Right kidney (tissue), 1 donor: ENCODE measurements around the gene GOLGA3.
"Not testable (repeated sequence)": the region's sequence is repeated elsewhere in the genome, so short reads cannot be mapped to it uniquely, and the experiment has no call there.

Experiments used
- DNase-seq: peaks from one replicate; pipeline ENCODE4 v3.0.0-alpha.2; 2016

The GOLGA3 gene

DNA sequence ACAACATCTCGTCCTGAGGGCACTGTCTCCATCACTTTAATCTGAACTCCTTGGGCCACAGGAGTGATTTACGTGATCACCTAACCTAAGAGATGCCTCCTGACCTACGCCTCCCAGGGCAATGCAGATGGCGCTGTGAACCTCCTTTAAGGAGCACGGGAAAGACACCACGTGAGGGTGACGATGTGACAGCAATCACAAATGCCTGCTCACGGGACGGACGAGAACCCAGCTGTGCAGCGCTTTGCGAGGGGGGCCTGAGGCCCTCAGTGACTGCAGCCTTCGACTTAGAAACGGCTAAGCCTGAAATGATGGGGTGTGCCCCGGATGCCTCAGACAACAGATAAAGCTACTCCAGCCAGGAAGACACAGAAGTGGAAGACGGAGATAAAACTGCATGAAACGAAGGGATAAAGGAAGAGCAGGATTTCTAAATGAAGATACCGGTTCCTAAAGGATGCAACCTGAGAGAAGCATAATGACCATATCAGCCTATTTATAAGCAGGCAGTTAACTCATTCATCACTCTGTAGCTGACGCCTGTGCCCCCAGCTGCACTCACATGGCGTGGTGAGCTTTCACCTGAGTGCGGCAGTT is 13.9 kb upstream of the GOLGA3 start:
- DNase-seq = no peak

DNA sequence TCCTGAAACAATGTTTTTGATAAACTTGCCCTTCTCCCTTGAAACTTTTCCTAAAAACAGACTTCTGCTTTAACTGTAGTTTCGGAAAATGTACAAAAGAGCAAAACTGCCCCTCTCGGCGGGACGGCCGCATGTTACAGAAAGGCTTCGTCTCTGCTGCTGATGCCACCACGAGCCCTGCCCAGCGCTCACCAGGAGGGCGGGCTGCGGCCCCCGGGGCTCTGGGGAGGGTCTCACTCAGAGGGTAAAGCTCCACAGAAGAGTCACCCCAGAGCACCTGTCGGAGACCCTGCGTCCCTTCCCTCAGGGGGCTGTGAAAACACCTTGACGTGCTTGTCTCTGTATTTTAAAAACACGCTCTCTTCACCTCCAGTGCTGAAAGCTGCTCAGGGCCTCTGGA is 12.5 kb upstream of the GOLGA3 start:
- no peak for DNase-seq

DNA sequence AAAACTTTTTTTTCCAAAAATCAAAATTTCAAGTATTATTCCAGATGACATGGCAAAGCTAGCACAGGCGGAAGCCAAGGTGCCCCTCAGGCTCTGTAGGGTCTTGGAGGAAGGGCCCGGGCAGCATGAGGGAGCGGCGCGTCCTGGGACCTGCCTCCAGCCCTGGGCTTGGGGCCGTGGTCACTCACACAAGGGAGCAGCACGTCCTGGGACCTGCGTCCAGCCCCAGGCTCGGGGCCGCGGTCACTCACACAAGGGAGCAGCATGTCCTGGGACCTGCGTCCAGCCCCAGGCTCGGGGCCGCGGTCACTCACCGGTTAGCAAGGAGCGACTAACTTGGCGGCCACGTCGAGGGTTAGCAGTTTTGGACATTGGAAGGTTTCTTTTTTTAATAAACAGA is 11.9 kb upstream of the GOLGA3 start:
- DNase-seq = no peak

DNA sequence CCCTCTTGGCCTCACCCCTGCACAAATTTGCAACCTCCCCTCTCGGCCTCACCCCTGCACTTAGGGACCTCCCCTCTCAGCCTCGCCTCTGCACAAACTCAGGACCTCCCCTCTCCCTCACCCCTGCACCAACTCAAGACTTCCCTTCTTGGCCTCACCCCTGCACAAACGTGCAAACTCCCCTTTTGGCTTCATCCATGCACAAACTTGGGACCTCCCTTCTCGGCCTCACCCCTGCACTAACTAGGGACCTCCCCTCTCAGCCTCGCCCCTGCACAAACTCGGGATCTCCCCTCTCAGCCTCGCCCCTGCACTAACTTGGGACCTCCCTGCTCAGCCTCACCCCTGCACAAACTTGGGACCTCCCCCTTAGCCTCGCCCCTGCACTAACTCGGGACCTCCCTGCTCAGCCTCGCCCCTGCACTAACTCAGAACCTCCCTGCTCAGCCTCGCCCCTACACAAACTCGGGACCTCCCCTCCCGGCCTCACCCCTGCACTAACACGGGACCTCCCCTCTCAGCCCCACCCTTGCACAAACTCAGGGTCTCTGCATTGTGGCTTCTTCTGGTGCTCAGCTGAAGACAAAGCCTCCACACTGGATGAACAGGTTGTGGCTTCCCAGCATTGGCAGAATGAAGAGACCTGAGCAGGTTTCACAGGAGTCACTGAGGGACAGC is 11.0 kb upstream of the GOLGA3 start:
- DNase-seq = no peak

DNA sequence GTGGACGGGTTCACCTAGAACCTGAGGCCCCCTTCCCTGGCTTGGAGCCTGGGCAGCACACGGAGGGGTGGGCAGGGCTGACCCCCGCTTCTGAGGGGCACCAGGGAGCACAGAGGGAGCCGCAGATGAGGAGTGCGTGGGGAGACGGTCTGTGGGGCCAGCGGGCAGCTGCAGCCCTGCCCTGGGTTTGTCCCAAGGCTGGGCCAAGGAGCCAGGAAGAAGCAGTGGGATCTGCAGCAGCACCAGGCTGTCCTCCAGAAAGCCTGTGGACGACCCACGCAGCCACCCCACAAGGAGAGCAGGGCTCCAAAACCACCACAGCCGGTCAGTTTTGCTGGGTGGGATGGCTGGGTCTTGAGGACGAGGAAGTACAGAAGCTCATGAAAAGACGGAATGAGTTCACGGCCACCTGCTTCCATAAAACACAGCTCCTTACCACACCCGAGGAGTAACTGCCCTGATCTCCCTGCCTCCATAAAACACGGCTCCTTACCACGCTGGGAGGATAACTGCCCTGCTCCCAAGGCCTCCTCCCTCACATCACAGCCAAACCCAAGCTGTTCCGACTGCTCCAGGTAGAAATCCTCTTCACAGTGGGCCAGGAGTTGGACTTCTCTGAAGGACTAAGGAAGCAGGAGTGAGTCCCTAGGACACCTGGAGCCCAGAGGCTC is 9.9 kb upstream of the GOLGA3 start:
- DNase-seq = no peak

DNA sequence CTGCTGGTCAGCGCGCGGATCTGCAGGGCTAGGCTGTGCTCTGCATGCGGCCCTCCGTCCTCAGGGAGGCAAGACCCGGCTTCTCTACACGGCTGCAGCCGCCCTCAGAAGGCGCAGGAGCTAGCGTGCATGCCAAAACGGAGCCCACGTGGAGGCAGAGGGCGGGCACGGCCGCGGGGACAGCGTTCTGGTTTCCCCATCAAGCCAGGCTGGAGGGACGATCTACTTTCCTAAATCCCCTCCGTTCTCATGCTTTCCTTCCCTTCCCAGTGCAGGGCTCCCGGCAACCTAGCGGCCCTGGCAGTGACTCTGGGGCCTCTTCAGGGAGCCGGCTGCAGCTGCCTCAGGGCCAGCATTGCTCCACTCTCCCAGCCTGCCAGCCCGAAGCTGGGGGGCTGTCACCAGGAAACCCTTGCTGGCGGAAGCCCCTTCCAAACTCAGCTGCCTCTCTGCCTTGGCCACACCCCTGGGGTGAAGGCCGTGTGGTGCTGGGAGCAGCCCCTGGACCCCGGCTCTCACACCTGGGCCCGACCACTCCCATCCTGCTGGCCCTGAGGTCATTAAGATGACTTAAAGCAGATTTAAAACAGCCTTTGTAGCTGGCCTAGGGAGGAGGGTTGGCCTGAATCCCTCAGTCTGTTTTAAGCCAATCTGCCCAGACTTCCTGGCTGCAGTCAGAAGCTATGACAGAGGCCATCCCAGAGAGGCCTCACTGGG is 9.2 kb upstream of the GOLGA3 start:
- no peak for DNase-seq

DNA sequence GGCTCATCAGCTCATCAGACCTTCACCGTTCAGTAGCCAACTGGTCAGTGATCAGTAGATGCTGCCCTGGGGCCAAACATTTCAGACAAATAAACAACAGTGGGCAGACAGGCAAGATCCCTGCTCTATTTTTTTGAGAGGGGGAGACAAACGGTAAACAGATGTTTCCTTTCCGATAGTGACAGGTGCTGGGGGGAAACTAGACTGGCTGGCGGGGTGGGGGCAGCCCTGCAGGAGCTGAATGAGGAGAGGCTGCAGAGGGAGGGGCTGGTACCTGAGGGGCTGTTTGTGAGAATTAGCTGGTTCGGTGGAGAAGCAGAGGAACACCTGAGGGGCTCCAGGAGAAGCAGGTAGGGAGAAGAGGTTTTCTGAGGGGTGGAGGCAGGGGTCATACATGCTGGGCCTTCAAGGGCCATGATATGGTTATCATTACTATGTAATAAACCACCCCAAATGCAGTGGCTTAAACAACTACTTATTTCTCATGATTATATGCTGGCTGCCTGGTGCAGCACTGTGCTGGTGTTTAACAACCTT is 8.2 kb upstream of the GOLGA3 start:
- no peak for DNase-seq

DNA sequence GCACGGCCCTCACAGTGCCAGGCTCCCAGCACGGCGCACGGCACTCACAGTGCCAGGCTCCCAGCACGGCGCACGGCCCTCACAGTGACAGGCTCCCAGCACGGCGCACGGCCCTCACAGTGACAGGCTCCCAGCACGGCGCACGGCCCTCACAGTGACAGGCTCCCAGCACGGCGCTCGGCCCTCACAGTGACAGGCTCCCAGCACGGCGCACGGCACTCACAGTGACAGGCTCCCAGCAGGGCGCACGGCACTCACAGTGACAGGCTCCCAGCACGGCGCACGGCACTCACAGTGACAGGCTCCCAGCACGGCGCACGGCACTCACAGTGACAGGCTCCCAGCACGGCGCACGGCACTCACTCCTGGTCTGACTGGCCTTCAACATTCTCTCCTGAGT is 7.6 kb upstream of the GOLGA3 start:
- DNase-seq = not testable (repeated sequence)

DNA sequence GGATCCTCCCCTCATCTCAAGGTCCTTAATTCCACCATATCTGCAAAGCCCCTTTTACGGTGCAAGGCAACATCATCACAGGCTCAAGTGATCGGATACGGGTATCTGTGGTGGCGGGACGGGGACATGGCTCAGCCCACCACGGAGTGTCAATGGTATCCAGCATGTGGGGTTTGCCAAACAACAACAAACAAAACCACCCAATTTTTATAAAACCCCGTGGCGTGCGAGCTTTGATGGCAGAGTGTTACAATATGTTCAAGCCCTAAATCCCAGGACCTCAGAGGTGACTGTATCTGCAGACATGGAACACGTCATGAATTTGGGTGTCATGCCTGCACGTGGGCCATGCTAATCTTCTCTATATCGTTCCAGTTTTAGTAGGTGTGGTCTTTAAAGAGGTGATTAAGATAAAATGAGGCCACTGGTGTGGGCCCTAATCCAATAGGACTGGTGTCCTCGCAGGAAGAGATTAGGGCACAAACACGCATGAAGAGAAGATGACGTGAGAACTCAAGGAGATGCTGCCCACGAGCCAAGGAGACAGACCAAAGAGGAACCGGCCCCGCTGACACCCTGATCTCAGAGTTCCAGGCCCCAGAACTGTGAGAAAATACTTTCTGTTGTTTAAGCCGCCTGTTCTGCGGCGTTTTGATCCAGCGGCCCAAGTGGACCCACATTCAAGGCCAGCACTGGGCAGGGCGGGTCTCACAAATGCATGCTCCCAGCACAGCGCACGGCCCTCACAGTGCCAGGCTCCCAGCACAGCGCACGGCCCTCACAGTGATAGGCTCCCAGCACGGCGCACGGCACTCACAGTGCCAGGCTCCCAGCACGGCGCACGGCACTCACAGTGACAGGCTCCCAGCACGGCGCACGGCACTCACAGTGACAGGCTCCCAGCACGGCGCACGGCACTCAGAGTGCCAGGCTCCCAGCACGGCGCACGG is 6.7 kb upstream of the GOLGA3 start:
- no peak for DNase-seq

DNA sequence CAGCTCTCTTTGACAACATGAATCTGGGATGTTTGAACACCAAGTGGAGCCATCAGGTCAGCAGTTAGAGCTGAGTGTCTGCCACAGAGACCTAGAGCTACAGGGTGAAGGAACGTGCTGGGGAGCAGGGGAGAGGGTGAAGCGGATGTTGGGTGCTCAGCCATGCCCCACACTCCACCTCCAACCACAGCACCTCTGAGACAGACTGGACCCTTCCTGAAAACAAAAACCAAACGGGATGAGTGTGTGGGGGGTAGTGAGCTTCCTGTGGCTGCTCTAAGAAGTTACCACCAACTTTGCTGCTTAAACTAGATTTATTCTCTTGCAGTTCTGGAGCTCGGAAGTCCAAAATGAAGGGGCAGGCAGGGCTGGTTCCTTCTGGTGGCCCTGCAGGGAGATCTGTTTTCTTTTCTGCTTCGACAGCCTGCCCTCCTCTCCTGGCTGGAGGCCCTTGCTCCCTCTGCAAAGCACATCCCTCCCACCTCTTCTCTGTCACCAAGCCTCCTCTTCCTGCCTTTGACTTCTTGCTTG is 5.6 kb upstream of the GOLGA3 start:
- DNase-seq = no peak

DNA sequence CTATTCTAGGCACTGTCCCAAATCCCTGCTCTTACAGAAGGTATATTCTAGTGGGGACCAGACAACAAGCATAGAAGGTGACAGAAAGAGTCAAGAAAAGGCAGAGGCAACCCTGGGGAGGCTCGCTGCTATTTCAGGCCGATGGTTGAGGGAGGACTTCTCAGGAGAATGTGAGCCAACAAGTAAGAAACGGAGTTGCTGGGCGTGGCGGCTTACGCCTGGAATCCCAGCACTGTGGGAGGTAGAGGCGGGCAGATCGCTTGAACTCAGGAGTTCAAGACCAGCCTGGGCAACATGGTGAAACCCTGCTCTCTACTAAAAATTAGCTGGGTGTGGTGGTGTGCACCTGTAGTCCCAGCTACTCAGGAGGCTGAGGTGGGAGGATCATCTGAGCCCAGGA is 4.7 kb upstream of the GOLGA3 start:
- DNase-seq = no peak

DNA sequence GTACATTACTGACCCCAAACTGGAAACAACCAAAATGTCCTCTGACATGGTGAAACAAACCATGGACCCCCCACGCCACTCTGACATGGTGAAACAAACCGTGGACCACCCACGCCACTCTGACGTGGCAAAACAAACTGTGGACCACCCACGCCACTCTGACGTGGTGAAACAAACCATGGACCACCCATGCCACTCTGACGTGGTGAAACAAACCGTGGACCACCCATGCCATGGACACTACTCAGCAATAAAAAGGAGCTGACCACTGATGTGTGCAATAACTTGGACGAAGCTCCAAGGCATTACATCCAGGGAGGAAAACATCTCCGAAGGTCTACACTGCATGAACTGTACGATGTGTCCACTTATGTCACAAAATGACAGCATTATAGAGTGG is 3.1 kb upstream of the GOLGA3 start:
- no peak for DNase-seq

DNA sequence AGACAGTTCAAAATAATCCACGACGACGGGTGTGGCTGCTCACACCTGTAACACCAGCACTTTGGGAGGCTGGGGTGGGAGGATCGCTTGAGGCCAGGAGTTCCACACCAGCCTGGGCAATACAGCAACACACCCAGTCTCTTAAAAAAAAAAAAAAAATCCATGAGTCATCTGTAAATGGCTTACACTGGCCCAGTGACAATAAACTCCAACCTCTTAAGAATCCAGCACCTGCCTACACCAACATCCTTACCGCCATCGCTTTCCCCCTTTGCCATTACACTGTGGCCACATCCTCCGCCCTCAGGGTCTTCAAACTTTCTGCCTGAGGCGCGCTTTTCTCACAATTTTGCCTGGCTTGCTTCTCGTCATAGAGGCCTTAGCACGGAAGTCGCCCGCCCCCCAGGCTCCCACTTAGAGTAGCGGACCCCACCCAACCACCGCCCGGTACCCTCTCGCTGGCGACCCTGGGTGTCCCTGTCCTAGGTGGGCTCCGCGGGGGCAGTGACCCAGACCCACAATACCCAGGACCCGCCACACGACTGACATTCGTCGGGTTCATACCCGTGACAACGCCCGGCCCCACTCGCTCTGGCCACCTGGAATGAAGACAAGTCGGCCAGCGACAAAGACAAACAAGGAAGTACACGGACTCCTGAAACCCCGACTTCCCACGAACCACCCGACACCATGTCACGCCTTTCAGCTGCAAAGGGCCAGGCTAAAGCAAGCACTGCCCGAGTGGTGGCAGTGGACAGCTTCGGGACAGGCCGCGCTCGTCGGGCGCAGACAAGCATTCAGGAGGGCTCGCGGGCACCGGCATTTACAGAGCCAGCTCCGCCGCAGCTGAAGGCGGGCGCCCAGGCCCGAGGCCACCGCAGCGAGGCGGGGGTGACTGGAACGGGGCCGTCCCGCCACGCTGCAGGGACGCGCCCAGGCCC is 636 bp downstream of the GOLGA3 start:
- peak; percentile 55 for DNase-seq

DNA sequence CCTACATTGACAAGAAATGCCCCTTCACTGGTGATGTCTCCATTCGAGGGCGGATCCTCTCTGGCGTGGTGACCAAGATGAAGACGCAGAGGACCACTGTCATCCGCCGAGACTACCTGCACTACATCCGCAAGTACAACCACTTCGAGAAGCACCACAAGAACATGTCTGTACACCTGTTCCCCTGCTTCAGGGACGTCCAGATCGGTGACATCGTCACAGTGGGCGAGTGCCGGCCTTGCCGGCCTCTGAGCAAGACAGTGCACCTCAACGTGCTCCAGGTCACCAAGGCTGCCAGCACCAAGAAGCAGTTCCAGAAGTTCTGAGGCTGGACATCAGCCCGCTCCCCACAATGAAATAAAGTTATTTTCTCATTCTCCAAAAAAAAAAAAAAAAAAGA is 2.8 kb downstream of the GOLGA3 start:
- DNase-seq = no peak

DNA sequence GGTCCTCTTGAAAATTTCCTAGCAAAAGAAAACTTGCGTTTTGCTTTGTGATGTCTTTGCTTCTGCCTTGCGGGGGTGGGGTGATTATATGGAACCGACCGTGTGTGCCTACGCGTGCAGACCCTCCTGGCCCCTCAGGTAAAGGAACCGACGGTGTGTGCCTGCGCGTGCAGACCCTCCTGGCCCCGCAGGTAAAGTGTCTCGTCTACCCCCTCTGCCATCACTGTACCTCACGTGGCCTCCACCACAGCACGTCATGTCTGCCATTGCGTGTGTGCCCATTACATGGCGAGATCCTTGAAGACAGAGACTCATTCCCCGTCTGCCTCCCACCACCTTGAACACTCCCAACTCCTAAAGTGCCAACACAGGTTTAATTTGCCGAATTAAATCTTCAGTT is 3.6 kb downstream of the GOLGA3 start:
- DNase-seq = no peak

DNA sequence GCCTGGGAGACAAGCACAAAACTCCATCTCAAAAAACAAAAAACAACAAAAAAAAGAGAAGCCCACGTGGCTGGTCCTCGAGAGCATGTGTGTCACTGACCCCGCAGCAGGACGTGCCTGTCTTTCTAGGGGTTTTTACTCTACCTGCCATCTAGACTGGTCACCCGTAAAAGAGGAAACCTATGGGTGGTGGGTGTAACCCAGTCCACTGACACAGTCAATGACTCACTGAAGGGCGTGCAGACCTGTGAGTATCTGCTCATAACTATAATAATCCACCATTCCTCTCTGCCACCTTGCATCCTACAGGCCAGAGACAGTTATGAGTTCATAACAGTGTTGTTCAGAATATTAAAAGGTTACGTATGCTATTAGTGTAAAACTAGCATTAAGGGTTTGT is 4.6 kb downstream of the GOLGA3 start:
- DNase-seq = no peak

DNA sequence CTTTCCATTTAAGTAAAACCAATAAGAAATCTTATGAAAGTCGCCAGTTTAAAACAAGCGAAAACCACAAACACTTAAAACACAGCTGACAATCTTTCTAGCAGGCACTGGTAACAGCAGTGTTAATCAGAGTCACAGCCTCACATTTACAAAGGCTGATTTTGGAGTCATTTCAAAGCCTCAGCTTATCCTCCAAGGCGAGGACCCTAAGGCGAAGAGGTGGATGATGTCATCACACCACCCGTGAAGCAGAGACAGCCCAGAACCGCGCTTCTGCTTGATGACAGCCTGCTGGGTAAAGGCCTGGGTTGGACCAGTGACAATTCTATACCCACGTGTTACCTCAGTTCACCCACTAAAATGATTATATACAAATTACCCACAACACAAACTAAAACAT is 10.1 kb downstream of the GOLGA3 start:
- DNase-seq = no peak

DNA sequence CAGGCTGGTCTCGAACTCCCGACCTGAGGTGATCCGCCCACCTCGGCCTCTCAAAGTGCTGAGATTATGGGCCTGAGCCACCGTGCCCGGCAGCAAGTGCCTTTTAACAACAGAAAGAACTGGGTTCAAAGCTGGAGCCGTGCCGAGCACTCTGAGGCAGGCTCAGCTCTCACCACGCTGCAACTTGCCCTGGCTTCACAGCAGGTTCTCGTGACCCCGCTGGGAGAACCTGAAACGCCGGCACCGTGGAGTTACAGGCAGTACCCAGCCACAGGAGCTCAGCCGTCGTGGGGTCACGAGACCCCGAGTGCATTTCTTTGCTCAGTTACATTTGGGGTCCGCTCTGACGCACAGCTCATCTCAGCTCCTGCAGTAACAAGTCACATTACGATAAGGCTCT is 14.4 kb downstream of the GOLGA3 start:
- DNase-seq = no peak

DNA sequence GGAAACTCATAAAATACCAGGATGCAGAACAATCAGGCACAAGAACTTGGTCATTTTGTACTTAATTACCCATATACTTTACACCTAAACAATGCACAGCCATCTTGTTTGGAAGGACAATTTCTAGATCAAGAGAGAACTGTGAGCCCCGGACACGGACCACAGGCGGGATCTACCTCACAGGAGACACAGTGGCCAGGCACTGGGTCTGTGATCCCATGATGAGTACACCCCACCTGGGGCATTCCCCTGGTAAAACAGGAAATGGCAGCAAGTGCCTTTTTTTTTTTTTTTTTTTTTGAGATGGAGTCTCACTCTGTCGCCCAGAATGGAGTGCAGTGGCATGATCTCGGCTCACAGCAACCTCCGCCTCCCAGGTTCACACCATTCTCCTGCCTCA is 15.2 kb downstream of the GOLGA3 start:
- no peak for DNase-seq

DNA sequence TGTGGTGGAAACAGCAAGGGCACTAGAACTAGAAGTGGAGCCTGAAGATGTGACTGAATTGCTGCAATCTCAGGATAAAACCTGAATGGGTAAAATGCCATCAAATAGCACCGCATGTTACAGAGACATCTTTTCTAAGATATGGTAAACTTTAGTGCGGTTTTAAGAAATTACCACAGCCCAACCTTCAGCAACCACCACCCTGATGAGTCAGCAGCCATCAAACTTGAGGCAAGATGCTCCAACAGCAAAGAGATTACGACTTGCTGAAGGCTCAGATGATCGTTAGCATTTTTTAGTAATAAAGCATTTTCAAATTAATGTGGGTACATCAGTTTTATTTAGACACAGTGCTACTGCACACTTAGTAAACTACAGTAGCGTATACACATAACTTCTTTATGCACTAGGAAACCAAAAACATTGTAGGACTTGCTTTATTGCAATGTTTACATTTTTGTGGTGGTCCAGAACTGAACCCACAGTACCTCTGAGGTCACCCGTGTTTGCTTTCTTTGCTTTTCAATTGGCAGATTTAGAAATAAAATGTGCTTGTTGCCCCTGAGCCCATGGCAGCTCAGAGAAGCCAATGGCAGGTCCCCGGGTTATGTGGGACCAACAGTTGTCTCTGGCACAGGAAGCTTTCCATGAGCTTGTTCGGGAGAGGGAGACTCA is 15.9 kb downstream of the GOLGA3 start:
- DNase-seq = no peak
